NCI-H524 treated with DMSO at 0.1 percent for 48 hours (cell line): ENCODE data around the gene KIF26A.

Experiments
- DNase-seq: peaks from one replicate; lab custom pipeline; 2025; lab: John Stamatoyannopoulos, UW

Gene KIF26A

GRCh38 chr14:104101086-104101621 lies 37.2 kb upstream of the KIF26A start:
- DNase-seq = no peak

DNA sequence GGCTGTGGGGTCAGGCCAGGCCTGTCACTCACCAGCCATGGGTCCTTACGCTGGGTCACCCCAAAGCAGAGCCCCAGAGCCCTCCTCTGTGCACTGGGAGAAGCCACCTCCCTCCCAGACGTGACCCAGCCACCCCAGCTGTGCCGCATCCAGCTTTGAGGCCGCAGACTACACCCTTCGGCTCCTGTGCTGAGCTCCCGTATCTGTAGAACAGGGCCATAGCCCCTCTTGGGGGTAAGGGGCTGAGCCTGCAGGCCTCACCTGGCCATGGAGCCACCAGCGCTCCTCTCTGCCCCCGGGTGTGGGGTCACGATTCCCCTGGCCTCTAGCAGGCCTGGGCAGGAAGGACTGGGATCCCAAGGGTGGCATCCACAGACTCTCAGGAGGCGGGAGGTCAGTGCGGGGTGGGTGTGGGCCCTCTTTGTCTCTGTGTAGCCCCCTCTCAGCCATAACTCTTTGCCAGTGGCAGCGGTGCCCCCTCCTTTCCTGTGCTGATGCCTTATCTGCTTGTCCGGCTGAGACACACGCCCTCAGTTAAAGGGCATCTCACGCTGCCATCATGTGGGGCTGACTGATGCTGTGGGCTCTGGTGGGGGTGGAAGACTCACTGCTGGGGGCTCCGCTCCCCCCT lies 36.6 kb upstream of the KIF26A start:
- DNase-seq = no peak

DNA sequence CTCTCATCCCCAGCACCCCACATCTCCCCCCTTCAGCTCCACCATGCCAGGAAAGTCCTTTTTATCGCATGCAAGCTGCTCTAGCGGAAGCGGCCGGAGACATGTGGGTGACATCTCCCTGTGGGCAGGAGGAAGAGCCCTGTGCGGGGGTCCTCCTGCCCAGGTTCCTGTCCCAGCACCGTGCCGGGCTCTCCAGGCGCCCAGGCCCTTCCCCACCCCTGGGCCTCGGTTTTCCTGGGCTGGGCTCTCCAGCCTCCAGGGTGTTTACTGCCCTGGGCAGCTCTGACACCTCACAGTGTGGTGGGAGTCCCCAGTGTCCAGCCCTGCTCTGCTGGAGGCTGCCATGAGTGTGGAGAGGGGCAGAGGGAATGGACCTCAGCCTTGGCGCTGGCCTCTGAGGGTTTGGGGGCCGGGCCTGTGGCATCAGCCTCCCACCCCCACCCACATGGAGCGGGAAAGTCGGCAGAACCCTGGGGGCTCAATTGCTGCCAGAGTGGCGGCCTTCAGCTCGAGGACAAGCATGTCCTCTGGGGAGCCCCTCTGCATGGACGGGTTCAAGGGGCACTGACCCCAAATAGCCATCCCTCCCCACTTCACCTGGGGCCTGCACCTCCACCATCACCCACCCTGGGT lies 36.0 kb upstream of the KIF26A start:
- DNase-seq = no peak

DNA sequence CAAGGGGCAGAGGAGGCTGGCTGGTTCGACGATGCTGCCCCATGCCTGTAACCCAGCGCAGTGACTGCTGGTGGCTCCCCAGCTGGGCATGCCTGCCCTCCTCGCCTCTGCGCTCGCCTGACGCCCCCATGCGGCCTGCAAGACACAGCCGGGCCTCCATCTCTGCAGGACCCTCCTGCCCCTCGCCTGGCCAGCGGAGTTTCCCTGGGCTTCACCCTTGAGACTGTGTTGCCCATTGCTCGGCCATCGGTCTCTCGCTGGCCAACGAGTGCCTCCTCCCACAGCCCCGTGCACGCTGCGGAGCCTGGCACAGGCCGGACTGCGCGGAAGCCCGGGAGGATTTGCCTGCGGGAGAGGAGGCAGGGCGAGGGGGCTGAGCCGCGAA lies 35.3 kb upstream of the KIF26A start:
- DNase-seq = no peak

DNA sequence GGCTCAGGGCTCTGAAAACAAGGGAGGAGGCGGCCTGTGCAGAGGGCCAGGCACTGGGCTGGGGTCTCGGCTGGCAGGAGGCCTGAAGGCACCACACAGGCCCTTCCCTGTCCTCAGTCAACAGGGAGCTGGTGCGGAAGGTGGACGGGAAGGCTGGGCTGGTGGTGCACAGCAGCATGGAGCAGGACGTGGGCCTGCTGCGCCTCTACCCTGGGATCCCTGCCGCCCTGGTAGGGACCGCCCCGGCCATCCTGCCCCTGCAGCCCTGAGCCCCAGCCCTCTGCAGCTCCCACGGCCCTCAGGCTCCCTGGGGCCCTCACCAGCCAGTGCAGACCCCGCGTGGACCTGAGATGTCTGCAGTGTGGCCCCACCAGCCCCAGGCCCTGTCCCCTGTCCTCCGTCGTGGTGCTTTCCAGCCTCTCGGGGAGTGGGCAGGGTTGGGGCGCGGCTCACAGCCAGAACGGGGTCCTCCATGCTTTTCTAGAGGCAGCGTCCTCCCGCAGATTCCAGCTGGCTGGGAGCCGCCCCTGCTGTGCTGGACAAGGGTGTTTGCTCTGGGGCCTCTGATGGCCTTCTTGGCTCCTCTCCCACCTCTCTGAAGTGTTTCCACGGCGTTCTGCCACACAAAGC lies 34.8 kb upstream of the KIF26A start:
- no peak for DNase-seq

DNA sequence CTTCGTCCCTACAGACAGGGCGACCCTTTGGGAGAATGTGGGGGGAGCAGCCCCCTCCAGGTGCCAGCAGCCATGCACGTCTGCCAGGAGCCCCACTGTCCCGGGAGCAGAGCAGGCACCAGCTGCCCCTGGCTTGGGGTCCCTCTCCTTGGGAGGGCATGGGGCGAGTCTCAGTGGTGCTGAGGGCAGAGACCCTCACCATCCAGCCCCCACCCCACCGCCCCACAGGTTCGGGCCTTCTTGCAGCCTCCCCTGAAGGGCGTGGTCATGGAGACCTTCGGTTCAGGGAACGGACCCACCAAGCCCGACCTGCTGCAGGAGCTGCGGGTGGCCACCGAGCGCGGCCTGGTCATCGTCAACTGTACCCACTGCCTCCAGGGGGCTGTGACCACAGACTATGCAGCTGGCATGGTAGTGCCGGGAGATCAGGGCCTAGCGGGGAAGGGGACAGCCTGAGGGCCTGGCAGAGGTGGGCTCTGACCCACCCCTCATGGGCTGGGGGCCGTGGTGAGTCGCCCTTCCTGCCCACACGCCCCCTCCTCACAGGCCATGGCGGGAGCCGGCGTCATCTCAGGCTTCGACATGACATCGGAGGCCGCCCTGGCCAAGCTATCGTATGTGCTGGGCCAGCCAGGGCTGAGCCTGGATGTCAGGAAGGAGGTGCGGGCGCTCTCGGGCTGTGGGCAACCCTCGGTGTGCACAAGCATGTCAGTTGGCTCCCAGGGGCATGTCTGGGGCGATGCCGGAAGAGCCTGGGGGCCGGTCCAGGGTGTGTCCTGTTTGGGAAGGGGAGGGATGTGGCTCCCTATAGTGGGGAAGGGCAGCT lies 34.1 kb upstream of the KIF26A start:
- no peak for DNase-seq

- DNase-seq = no peak
Observed at GRCh38 chr14:104105071-104105821, 33.1 kb upstream of the KIF26A start.

- DNase-seq = no peak
Observed at GRCh38 chr14:104105822-104106470, 32.4 kb upstream of the KIF26A start.

GRCh38 chr14:104106471-104106991 lies 31.9 kb upstream of the KIF26A start:
- DNase-seq = no peak

- no peak for DNase-seq
Observed at GRCh38 chr14:104107101-104107581, 31.2 kb upstream of the KIF26A start.

DNA sequence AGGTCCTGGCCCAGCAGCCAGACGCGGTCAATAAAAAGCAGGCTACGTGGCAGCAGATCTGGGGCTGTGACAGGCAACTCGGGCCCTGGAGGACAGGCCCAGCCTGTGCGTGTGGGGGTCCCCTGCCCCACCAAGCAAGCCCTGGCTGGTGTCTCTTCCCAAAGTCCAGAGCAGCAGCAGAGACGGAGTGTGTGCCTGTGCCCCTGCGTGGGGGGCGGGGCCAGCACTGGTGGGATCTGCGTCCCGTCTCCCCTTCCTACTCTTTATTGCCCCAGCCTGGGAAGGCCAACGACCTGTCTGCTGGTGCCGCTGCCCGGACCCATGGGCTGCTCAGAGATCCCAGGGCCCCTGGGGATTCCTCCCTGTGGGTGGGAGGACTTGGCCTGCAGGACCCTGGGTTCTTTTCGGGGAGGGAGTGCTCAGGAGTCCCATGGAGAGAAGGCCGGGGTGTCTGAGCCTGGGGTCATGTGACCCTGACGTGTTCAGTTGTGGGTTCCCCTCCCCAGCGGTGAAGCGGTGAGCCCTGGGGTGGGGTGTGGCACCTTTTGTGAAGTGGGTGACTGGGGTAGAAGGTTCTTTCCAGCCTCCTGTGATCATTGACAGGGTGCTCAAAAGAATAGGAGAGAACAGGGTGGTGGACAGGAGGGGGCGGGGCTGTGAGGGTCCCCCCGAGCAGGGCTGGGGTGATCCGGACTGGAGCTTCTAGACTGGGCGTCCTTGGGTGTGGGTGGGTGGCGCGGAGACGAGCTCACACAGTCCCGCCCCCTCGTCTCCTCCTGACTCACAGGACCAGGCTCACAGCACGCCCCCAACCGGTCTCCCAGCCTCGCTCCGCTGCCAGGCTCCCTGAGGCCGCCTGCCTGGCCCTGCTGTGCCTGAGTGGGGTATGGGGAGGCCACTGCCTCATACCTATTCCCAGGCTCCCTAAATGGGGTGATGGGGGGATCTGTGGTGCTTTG lies 30.5 kb upstream of the KIF26A start:
- no peak for DNase-seq

DNA sequence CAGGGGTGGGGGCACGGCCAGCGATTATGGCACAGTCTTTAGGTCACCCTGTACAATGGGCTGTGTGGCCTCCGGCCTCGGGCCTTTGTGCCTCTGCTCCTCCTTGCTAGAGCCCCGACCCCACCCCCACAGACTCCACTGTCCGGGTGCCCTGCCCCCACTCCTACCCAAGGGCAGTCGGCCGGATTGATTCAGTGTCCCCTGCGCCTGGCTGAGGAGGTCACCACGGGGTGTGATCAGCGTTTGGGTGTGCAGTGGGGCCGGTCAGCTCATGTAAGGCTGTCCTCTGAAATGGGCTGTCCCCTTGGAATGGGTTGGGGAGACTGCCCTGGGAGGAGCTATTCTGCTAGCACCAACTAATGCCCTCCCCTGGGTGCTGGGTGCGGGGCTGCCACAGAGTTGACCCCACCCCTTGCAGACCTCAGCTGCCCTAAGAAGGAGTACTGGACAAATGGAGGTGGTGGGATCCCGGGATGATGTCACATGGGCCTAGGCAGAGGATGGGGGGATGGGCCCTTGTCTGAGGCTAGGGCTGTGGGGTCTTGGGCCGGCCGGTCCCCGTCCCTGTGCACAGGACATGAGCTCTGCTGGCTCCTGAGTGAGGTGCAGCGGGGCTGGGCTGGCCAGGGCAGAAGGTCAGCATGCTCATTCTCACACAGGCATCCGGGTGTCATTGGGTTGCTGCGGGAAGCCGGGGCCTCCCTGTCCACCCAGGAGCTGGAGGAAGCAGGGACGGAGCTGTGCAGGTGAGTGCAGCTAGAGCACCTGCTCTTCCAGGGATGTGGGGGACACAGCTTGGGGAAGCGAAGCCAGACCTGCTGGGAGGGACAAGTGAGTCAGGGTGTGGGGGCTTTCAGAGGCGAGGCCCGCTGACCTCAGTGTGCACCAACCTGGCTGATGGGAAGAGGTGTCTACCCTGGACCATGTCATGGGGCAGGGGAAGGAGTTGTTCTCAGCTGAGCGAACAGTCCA lies 29.5 kb upstream of the KIF26A start:
- DNase-seq = no peak

GRCh38 chr14:104109731-104110361 lies 28.5 kb upstream of the KIF26A start:
- DNase-seq = no peak

DNA sequence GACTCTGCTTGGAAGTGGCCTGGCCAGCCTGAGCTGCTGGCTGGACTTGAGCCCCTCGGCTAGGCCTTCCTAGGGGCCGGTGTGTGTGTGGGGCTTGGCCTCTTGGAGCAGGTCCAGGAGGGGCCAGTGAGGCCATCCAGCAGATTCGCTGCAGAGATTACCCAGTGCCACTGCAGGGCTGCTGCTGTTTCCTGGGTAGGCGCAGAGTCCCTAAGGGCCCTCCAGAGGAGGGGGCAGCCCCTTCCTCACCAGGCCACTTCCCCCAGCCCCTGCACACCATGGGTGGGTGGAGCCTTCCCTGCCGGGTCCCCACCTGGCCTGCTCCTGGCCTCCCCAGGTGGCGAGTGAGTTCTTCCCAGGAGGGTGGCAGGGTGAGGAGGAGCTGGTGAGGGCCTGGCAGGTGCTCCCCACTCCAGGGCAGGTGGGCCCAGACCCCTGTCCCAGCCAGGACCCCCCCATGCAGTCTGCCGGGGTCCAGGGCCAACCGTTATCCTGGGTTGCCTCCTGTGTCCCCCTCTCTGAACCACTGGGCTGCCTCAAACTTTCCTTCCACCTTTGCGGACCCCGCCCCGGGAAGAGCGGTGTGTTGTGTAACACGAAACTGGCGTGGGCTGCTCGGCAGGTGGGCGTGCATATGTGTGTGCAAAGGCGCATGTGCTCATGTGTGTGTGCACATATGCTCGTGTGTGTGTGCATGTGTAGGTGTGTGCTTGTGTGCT lies 27.7 kb upstream of the KIF26A start:
- no peak for DNase-seq

- no peak for DNase-seq
Observed at GRCh38 chr14:104111301-104112112, 26.9 kb upstream of the KIF26A start.

DNA sequence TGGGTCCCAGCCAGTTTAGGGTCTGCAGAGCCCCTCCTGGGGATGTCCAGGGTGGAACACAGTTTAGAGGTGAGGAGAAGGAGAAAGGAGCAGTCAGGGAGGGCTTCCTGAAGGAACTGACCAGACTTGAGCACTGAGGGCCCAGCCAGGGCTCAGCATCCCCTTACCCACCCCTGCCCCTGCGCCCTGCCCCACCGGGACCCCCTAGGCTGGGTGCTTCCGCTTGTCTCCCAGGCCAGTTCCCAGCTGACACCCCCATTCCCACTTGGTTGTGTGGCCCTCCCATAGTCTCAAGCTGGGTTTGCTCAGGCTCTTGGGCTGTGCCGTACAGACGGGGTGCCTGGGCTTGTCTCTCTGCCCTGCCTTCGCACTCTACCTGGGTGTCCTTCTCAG lies 26.3 kb upstream of the KIF26A start:
- DNase-seq = no peak
